HG03342 (cell line): Measurements from ENCODE around the gene LDLRAD1.
"Not testable (repeated sequence)": the region's sequence is repeated elsewhere in the genome, so short reads cannot be mapped to it uniquely, and the experiment has no call there.

Experiments used
- ATAC-seq: cut with Tn5 transposase; IDR thresholded peaks from one replicate; pipeline ENCODE4 v1.9.1; 2021; ENCODE audit warnings: mild to moderate bottlenecking, moderate library complexity; ENCODE audit not compliant: unreplicated experiment

Gene LDLRAD1, protein sequence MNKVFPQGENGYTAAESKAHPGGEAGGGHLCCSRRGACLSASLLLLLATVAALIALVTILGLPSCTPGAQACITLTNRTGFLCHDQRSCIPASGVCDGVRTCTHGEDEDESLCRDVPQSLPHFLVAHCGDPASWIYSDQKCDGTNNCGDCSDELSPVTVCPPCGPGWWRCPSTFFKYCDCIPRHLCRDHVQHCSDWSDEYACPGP

DNA sequence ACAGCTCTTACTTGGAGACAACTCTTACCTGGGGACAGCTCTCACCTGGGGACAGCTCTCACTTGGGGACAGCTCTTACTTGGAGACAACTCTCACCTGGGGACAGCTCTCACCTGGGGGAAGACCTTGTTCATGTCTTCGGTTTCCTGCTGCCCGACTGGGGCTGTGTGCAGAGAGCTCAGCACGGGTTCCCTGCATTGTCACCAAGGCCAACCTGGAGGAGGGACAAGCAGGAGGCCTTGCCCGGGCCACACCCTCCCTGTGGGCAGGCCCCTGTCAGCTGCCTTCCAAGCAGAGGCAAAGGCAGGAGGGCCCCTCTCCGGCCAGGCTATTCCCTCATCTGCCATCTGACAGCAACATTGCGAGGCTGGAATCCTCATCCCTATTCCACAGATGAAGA, at the start of gene LDLRAD1:
LDLRAD1 (minus strand) TSS at position 208 of the 400 bp plus-strand sequence; CDS start at position 134, 74 bp downstream.
- no peak for ATAC-seq

DNA sequence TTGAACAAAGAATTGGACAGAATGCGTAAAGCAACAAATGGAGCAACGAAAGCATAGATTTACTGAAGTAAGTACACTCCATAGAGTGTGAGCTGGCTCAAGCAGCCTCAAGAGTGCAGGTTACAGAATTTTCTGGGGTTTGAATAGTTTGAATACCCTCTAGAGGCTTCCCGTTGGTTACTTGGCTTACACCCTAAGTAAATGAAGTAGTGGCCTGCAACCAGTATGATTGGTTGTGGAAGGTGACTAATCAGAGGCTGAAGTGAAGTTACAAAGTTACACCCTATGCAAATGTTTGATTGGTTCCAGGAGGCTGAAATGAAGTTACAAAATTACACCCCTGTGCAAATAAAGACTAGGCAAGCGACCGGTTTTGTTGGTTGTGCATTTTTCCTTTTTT, 46.3 kb upstream of the LDLRAD1 start:
- ATAC-seq: no peak

DNA sequence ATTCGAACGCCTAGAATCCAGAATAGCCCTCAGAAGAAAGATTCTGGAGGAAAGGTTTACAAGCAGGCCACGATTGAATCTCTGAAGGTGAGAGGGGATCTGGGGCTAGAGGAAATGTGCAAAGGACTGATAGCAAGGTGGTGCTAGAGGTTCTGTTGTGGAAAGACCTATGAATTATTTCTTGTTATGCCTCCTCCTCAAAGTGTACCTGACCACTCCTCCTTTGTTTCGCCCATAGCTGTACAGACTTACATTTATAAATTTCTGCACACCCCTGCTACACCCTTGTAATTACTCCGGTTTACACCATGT, 36.4 kb upstream of the LDLRAD1 start:
- ATAC-seq: no peak

DNA sequence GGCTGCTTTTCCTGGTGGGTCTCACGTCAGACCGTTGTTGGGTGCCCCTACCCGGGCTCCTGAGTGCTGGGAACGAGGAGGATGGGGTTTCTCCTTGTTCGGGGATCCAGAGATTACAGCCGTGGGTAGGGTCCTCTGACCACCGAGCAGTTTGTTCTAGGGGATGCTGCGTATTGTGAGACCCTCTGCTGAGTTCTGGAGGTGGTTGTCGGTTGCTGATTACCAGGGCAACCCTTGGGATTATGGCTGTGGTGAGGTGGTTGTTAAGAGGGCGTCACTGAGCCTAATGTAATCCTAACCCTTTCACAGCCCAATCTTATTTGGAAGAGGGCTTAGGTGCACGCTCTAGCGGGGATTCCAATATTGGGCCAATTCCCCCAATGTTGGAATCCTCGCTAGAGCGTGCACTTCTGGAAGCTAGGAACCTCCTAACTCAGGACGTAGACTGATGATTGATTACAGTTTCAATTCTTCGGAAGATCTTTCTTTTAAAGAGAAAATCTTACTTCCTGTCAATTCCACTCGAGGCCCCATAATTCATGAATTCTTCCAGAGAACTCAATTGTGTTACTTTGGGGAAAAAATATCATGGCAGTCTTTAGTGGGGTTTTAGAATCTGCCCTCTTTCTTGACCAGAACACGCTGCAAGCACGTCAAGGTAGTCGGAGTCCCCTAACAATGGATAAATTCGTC, 35.9 kb upstream of the LDLRAD1 start:
- no peak for ATAC-seq

DNA sequence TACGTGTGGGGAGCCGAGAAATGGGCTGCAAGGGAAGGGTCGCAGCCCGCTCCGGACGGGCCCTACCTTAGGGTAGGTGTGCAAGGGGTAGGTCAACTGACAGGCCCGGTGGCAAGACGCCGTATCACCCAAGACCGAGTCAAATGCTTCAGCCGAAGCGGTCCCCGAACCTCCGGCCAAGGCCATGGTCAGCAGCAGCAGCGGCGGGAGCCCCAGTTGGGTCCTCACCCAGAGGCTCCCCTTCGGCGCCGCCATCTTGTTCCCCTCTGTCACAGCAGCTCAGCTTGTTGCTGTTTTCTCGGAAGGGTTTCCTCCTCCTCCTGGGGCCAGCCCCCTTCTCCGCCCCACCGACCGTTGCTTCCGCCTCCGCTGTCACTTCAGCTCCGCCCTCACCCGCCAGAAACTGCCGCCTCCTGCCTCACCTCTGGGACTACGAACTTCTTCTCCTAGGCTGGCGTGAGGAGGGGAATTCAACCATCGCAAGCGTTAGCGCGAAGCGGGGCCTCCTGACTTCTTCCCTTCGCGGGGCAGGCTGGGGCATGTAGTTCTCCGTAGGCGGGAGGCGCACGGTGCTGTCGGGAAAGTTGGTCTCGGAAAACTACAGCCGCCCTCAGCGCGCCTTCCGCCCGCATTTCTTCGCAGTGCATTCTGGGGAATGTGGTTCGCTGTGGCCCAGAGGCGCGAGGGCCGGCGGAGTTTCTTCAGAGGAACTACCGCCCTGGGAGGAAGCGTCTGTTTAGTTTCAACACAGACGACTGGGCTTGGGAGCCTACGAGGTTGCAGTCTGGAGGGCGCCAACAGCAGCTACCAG, 35.2 kb upstream of the LDLRAD1 start, which contains the start of the genes TCEANC2 and TMEM59:
TCEANC2 (plus strand) TSS at position 675 of the 811 bp plus-strand sequence. CDS start 815 bp downstream, outside the sequence.
TMEM59 (minus strand) TSS at position 271 of the 811 bp plus-strand sequence; CDS start at position 255, 16 bp downstream.
- peak; percentile 91 for ATAC-seq

DNA sequence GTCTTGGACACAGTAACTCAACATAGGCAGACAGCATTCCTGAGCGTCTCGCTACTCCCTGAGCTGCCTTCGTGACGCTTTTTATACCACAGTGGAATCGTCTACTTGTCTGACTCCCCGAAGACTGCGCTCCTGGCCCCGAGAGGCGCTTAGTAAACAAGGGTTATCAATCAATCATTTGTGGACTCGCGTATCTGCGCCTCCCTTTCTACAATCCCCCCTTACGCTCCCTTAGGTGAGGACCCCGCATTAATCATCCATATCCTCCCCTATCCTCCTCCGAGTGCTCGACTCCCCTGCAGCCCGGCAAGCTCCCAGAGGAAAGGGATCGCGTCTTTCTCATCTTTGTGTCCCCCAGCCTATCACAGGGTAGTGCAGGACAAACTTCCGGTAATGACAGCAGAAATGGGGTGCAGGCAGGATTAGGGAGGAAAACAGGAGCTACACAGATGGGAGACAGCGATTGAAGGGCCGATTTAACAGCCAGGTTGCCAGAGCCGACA, 34.5 kb upstream of the LDLRAD1 start:
- ATAC-seq: peak; percentile 9

DNA sequence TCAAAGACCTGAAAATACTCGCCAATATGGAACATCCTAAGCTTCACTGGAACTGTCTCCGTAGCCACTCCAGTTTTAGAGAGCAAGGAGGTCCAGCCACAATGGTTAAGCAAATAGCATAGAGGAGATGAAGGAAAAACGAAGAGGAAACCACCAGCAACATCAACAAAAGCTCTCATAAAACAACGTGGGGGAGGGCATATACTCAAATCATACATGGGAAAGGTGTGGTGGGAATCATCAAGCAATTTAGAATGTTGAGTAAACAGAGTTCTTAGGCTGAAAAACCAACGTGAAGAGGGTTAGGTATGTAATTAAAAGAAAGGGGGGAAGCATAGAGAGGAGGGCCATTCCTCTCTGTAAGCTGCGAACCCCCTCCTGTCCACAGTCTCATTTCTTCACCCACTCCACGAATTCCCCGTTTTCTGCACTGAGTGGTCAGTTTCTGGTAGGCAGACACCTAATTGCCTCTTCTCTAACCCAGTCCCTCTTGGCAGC, 34.0 kb upstream of the LDLRAD1 start:
- ATAC-seq: no peak

DNA sequence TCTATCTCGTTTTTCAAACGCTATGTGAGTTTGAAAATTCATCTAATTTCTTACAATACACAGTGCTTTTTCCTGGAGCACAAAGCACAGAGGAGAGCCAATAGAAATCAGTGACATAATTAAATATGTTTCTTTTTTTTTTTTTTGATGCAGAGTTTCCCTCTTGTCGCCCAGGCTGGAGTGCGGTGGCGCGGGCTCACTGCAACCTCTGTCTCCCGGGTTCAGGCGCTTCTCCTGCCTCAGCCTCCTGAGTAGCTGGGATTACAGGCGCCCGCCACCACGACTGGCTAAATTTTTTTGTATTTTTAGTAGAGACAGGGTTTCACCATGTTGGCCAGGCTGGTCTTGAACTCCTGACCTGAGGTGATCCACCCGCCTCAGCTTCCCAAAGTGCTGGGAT, 32.4 kb upstream of the LDLRAD1 start:
- not testable (repeated sequence) for ATAC-seq

DNA sequence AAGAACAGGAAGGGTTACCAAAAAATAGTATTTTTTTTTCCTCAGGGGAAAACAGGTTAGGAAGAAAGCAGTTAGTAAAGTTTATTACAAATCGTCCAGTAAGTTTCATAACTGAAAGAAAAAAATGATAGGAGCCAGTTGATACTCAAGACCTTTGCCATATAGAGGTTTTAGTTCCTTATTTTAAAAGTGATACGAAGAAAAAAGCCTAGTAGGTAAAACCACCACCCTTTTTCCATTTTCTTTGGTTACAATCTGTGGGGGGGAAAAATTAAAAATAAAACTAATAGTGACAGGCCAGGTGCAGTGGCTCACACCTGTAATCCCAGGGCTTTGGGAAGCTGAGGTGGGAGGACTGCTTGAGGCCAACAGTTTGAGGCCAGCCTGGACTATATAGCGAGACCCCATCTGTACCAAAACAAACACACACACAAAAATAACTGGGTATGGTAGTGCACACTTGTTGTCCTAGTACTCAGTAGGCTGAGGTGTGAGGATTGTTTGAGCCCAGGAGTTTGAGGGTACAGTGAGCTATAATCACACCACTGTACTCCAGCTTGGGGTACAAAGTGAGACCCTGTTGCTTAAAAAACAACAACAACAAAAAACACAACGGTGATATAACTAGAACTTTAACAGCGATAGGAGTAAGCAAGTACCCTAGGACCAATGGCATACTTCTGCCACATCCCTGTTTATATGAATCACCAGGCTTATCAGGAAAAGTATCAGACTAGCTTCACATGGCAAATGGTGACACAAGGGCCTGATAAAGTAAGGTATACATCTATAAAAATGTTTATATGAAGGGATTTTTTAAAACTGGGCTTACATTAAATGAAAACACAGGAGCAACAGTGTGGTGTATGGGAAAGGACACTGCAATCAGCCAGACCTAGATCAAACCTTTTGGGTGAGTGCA, 29.7 kb upstream of the LDLRAD1 start:
- ATAC-seq: no peak

DNA sequence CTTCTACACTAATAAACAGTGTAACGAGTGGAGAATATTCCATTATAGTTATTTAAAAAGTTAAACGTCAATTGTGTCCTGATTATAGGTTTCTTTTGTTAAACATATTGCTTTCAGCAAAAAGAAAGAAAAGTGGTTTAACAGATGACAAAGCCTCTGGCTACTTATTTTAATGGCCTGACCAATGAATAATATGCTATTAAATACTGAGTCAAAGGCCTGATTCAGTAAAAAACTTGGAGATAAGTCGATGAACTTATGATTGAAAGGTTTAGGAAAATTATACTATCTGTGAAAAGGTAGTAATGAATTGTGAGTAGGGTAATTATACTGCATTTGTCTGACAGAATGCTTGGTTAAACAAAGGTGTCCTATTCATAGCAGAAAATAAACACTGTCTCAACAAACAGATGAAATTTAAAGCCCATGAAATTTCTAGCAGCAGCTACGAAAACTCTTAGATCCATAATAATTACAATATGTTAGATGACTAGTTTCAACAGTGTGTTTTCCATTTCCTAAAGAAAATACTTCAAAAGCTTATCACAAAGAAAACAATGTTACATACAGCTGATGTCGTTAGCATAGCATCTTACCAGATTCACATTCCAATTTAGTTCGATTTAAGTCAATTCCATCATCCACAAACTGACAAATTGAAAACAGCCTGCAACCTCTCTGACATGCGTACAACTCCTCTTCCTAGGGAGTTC, 28.8 kb upstream of the LDLRAD1 start:
- no peak for ATAC-seq

DNA sequence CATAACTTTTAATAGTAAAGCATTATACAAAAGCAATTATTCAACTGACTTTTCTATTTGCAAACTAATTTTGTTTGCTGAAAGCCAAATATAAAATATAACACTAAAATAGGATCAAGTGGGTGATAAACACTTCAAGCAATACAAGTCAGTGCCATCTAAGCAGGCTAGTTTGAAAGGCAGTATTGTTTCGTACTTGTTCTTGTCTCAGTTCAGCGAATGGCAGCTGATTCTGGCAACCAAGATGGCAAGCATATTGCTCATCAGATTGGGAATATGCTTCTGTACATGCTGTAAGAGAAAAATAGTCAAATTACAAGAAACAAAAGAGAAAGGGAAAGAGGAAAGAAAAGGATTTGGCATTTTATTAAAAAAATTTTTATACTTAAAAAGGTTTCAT, 27.5 kb upstream of the LDLRAD1 start:
- ATAC-seq: no peak

DNA sequence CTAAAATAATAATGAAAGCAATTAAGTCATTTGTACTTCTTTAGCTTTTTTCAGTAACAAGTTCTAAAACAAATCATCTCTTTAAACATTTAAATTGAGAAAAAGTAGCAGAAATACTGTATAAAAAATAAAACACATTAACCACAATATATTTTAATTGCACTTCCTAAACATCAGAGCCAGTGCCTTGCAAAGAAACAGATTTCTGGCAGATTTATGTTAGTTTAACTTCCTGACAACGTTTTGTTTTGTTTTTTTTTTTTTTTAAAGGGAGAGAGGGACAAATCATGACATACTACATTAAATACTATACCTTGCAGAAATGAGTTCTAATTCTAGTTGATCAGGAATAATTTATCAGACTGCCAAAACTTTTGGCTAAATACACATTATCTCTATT, 23.8 kb upstream of the LDLRAD1 start:
- ATAC-seq: no peak

DNA sequence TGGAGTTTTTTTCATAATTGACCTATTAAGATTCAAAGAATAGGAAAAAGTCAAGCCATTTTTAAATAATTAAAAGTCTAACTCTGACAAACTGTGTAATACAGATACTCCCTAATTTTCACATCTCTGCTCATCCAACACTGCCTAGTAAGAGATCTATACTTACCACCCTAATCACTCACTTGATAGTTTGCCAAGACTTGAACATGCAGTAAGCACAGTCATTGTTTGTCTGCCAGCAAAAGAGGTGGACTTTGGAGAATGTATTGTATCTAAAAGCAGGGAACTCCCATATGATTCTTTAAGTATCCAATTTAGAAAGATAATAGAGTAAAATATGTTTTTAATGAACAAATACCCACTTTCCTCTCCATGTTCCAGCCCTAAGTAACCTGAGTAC, 19.5 kb upstream of the LDLRAD1 start:
- ATAC-seq: no peak

DNA sequence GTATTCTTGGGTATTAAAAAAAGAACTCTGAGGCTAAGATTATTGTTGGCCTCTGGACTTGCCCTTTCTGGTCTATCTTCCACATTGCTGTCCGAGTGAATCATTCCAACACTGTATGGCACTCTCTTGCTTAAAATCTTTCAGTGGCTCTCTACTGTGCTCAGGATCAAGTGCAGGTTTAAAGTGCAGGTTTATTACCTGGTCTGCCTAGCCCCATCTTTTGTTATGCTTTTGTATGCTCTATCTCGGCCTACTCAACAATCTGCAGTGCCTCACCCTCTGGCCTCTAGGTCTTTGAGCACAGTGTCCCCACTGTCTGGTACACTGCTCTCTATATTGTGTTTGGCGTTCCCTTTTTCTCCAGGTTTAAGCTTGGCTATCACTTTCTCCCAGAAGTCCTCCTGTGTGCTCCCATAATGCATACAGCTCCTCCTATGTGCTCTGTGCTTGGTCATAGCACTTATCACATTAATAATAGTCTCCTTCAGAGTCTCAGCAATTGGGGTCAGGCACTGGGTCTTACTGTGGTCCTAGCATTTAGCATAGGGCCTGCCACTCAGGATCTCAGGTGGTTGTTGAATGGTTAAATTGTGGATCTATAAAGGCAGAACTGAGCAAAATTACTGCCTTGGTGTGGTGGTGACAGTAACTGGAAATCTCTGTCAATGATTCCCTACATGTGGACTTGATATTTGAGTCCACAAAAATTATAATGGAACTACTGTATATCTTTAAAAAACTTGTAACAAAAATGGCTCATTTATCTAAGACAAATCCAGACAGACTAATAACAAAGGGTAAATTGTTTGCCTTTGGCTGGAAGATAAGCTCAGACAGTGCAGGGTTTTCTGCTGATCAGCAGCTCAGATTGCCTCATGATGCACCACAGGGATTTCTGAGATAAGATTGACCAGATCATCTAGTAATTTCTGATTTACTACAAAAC, 10.6 kb upstream of the LDLRAD1 start:
- ATAC-seq: no peak

DNA sequence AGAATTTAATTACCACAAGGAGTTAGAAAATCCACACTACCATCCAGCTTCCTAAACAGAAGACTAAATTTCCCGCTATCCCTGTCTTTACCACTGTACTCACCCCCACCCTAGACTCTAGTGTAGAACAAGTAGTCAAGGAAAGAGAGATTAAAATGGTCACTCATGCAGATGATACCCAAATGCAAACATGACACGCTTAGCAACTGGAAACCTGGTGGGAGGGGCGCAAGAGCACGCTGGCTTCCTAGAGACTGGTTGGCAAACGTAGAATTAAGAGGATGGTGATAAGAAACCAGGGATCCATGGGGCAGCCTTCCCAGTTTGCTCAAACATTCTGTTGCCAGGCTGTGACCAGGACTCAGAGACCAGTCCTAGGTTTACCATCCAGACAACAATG, 9.9 kb upstream of the LDLRAD1 start:
- ATAC-seq: no peak

DNA sequence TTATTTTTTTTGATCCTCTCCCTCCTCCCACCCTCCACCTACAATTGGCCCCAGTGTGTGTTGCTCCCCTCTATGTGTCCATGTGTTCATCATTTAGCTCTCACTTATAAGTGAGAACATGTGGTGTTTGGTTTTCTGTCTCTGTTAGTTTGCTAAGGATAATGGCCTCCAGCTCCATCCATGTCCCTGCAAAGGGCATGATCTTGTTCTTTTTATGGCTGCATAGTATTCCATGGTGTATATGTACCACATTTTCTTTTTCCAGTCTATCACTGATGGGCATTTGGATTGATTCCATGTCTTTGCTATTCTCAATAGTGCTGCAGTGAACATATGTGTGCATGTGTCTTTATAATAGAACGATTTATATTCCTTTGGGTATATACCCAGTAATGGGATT, 6.8 kb upstream of the LDLRAD1 start:
- not testable (repeated sequence) for ATAC-seq

DNA sequence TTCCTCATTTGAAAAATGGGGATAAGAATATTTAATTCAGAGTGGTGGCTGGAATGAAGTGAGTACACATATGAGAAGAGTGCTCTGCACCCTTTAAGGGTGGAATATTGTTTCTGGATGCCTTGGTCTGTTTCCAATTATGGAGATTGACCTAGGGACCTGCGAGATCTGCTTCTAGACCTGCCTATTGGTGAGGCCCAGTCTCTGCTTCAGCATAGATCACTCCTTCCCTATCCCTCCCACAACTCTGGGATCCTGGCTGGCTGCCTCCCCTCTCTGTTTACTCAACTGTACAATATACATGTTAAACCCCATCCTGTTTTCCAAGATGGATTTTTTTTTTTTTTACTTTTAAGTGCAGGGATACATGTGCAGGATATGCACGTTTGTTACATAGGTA, 6.4 kb upstream of the LDLRAD1 start:
- ATAC-seq: no peak

DNA sequence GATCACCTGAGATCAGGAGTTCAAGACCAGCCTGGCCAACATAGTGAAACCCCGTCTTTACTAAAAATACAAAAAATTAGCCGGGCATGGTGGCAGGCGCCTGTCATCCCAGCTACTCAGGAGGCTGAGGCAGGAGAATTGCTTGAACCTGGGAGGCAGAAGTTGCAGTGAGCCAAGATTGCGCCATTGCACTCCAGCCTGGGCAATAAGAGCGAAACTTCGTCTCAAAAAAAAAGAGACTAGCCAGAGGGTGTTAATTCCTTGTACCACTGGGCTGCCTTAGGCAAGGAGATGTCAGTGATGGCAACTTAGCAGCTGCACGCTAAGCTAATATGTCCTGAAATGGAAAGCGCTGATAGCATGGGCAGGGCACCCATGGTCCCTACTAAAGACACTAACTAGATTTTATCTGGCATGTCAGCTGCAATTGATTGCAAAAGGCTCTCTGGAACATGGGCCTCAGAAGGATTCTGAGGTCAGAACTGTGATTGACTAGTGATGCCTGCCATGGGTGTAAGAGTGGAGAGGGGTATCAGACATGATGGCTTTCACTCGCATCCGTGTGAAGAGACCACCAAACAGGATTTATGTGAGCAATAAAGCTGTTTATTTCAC, 1.7 kb upstream of the LDLRAD1 start:
- ATAC-seq: not testable (repeated sequence)
